Measurements from ENCODE around the gene EVA1A. TPM values are rescaled to one million over a fixed set of nuclear protein-coding genes. Genes with fewer than 3 reads are reported as not detected.
A peak's percentile ranks its signal among the peaks of the same experiment; 100 is the strongest.

EVA1A gene
- total RNA-seq, result not detected
- total RNA-seq (2013), result 0.11 TPM

- H3K4me3 Mint-ChIP-seq, result peak within 1 kb of the TSS; percentile 40
Observed at GRCh38 chr2:75560768-75561565, at the start of gene EVA1A. Gene EVA1A (minus strand): TSS chr2:75560939. CDS start chr2:75518140, 42,799 bp downstream.

GRCh38 chr2:75609937-75610508, 49.3 kb upstream of the EVA1A start:
- peaks cover 4% of the 10 kb centered on the region for H3K4me1 ChIP-seq (ENCODE audit: control insufficient read depth, insufficient read depth, low read length)
- Mint-ChIP-seq H3K4me1 (peaks cover 0 to 5% of the 10 kb centered on the region in 2 donors), H3K27ac (no peak overlapping the region), H3K4me3 (no peak overlapping the region), H3K36me3 (no peaks in the 10 kb centered on the region), H3K27me3 (ENCODE audit: low read depth in 2 of 2) (peaks cover 42 to 60% of the 10 kb centered on the region in 2 donors), H3K9me3 (no peaks in the 10 kb centered on the region)
- H3K36me3 ChIP-seq (ENCODE audit: control insufficient read depth, insufficient read depth, low read length), result no peaks in the 10 kb centered on the region
- no peak overlapping the region for H3K4me3 ChIP-seq (ENCODE audit: low read length)
- no peak for TF ChIP-seq CTCF (IDR thresholded peaks at IDR 0.05)
- DNase-seq (no peak), ATAC-seq (no peak)
- 65% methylated on average over 7 of the region's 7 CpGs for WGBS (ENCODE audit: insufficient coverage)
- no peaks in the 10 kb centered on the region for H3K9me3 ChIP-seq (ENCODE audit: control insufficient read depth, insufficient read depth, low read length)
- intact Hi-C loops (cut with micrococcal nuclease), result loop anchor here (1.0 kb wide), 1 partner anchor 691 kb away; no protein-coding TSS in a partner anchor
- H3K27ac ChIP-seq (ENCODE audit: low read length), result no peak overlapping the region
- peaks cover 13% of the 10 kb centered on the region for H3K27me3 ChIP-seq (ENCODE audit: control insufficient read depth, insufficient read depth, low read length)

More at GRCh38 chr2:75560768-75561565, at the start of gene EVA1A:
- peaks cover 29 to 50% of the 10 kb centered on the region in 2 donors for H3K27me3 Mint-ChIP-seq (ENCODE audit: low read depth in 2 of 2)
- no peak within 1 kb of the TSS for H3K27ac ChIP-seq (ENCODE audit: low read length)
- no peak for ATAC-seq
- no peak within 1 kb of the TSS for H3K27ac Mint-ChIP-seq
- H3K9me3 ChIP-seq (ENCODE audit: control insufficient read depth, insufficient read depth, low read length), result no peaks in the 10 kb centered on the region
- H3K4me1 Mint-ChIP-seq, result peaks cover 4 to 11% of the 10 kb centered on the region in 2 donors
- no peaks in the 10 kb centered on the region for H3K36me3 ChIP-seq (ENCODE audit: control insufficient read depth, insufficient read depth, low read length)
- DNase-seq, result no peak
- H3K27me3 ChIP-seq (ENCODE audit: control insufficient read depth, insufficient read depth, low read length), result peaks cover 26% of the 10 kb centered on the region
- H3K4me1 ChIP-seq (ENCODE audit: control insufficient read depth, insufficient read depth, low read length), result peaks cover 22% of the 10 kb centered on the region
- no peaks in the 10 kb centered on the region for H3K9me3 Mint-ChIP-seq
- 3% methylated on average over 46 of the region's 46 CpGs for WGBS (ENCODE audit: insufficient coverage)
- H3K4me3 ChIP-seq (ENCODE audit: low read length), result no peak within 1 kb of the TSS
- intact Hi-C loops (cut with micrococcal nuclease), result no loop called here
- TF ChIP-seq CTCF (IDR thresholded peaks at IDR 0.05), result no peak
- H3K36me3 Mint-ChIP-seq, result no peaks in the 10 kb centered on the region

GRCh38 chr2:75609334-75609689, 48.6 kb upstream of the EVA1A start:
- Histone ChIP-seq H3K9me3 (ENCODE audit: control insufficient read depth, insufficient read depth, low read length) (no peaks in the 10 kb centered on the region), H3K4me3 (ENCODE audit: low read length) (no peak overlapping the region), H3K27me3 (ENCODE audit: control insufficient read depth, insufficient read depth, low read length) (peaks cover 13% of the 10 kb centered on the region), H3K4me1 (ENCODE audit: control insufficient read depth, insufficient read depth, low read length) (peaks cover 4% of the 10 kb centered on the region), H3K36me3 (ENCODE audit: control insufficient read depth, insufficient read depth, low read length) (no peaks in the 10 kb centered on the region), H3K27ac (ENCODE audit: low read length) (no peak overlapping the region)
- 44% methylated on average over 5 of the region's 5 CpGs for WGBS (ENCODE audit: insufficient coverage)
- no peak for DNase-seq
- Mint-ChIP-seq H3K27ac (no peak overlapping the region), H3K4me1 (peaks cover 0 to 5% of the 10 kb centered on the region in 2 donors), H3K4me3 (no peak overlapping the region), H3K36me3 (no peaks in the 10 kb centered on the region), H3K27me3 (ENCODE audit: low read depth in 2 of 2) (peaks cover 47 to 67% of the 10 kb centered on the region in 2 donors), H3K9me3 (no peaks in the 10 kb centered on the region)
- intact Hi-C loops (cut with micrococcal nuclease), result loop anchor here (1.0 kb wide), 1 partner anchor 690 kb away; no protein-coding TSS in a partner anchor
- ATAC-seq, result no peak
- peak; percentile 4 for TF ChIP-seq CTCF (IDR thresholded peaks at IDR 0.05)
